ENCODE measurements around the gene GAL3ST3. TPM values are rescaled to one million over a fixed set of nuclear protein-coding genes. Genes with fewer than 3 reads are reported as not detected.

The GAL3ST3 gene
- total RNA-seq, 2 donors from 2014 or later, result 0.66 to 2.6 TPM

DNA sequence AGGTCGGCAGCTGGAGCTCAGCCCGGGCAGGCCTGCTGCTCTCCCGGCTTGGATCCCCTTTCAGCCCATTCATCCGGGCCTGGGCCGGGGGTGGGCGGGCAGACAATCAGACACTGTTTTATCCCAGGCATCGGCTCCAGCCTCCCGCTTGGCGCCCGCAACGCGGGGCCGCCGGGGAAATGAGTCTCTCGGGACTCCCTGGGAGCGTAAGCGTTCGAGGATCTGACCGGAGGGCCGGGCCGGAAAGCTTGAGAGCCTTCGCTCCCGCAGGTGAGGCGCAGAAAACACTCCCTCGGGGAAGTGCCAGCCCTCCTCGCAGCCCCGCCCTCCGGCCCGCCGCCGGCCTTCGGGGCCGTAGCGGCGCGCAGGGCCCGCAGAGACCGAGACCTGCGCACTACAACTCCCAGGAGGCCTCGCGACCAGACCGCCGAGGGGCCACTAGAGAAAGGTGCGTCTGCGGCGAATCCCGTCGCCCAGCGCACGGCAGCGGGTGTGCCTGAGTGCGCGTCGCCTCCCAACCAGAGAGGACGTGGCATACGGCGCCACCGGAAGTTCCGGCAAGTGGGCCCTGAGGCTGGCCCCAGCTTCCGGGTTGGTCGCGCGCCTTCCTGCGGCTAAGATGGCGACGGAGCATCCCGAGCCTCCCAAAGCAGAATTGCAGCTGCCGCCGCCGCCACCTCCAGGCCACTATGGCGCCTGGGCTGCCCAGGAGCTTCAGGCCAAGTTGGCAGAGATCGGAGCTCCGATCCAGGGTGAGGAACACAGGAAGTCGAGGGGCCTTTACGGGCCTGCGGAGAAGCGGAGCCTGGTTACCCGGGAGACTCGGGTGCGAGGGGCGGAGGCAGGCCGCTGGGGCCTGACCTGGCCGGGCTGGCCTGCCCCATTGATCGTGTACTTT, 3.1 kb upstream of the GAL3ST3 start, which contains the start of gene SF3B2:
Gene SF3B2, plus strand, starts transcription at position 599 of the 898 bp plus-strand sequence. Its CDS starts 21 bp downstream, at position 620.
- H3K36me3 ChIP-seq (replicated peaks in 1 of 2; ENCODE audit: insufficient read depth in 1 of 2, low read depth in 2 of 2), result peaks cover 4 to 14% of the 10 kb centered on the region in 2 donors
- peaks cover 49% of the 10 kb centered on the region for H3K4me1 ChIP-seq
- ATAC-seq (peak; percentile 98), DNase-seq (peak; percentile 98 to 99 (median 98))
- no peaks in the 10 kb centered on the region for H3K9me3 ChIP-seq
- WGBS, 2 donors, result 0% methylated on average over 17 to 80 of the region's 84 CpGs
- peak within 1 kb of the TSS; percentile 74 to 89 for H3K4me3 ChIP-seq
- intact Hi-C loops (cut with DNase I), result no loop called here
- TF ChIP-seq, protein P1, sequence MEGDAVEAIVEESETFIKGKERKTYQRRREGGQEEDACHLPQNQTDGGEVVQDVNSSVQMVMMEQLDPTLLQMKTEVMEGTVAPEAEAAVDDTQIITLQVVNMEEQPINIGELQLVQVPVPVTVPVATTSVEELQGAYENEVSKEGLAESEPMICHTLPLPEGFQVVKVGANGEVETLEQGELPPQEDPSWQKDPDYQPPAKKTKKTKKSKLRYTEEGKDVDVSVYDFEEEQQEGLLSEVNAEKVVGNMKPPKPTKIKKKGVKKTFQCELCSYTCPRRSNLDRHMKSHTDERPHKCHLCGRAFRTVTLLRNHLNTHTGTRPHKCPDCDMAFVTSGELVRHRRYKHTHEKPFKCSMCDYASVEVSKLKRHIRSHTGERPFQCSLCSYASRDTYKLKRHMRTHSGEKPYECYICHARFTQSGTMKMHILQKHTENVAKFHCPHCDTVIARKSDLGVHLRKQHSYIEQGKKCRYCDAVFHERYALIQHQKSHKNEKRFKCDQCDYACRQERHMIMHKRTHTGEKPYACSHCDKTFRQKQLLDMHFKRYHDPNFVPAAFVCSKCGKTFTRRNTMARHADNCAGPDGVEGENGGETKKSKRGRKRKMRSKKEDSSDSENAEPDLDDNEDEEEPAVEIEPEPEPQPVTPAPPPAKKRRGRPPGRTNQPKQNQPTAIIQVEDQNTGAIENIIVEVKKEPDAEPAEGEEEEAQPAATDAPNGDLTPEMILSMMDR (IDR thresholded peaks at IDR 0.05), result peak in 1 of 7 experiments; percentile 4
- peak; percentile 58 to 87 (median 86) for TF ChIP-seq POLR2A (IDR thresholded peaks at IDR 0.05)
- H3K27me3 ChIP-seq, result no peaks in the 10 kb centered on the region
- H3K27ac ChIP-seq, result peak within 1 kb of the TSS; percentile 80 to 90 (median 86)

DNA sequence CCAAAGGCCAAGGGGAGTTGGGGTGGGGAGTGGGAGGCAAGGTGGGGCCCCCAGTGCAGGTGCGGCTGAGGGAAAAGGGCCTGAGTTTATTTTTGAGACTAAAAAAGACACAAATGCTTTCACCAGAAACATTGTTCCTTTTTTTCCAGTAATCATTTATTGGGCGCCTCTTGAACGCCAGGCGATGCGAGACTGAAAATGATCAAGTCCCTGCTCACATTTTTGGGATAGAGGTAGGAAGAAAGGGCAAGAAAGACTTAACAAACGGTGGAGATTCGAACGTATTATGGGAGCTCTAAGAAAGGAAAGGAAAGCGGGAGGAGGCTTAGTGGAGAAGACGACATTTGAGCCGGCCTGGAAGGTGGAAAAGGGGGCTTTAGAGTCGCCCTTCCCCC, 2.4 kb upstream of the GAL3ST3 start:
- 32 to 35% methylated on average over 12 of the region's 12 CpGs for WGBS, 2 donors
- intact Hi-C loops (cut with DNase I), result no loop called here
- Histone ChIP-seq H3K4me1 (peaks cover 51% of the 10 kb centered on the region), H3K9me3 (no peaks in the 10 kb centered on the region), H3K27me3 (no peaks in the 10 kb centered on the region), H3K4me3 (peak overlapping the region in 1 of 2 donors; percentile 0), H3K36me3 (replicated peaks in 1 of 2; ENCODE audit: insufficient read depth in 1 of 2, low read depth in 2 of 2) (peaks cover 0 to 7% of the 10 kb centered on the region in 2 donors), H3K27ac (peak overlapping the region; percentile 80 to 90 (median 86))
- ATAC-seq (no peak), DNase-seq (no peak)
- TF ChIP-seq, protein P1 (IDR thresholded peaks at IDR 0.05), result no peak
- TF ChIP-seq POLR2A (IDR thresholded peaks at IDR 0.05), result no peak

GRCh38 chr11:66050581-66051231, 1.7 kb upstream of the GAL3ST3 start:
- no peak for TF ChIP-seq POLR2A (IDR thresholded peaks at IDR 0.05)
- TF ChIP-seq, protein P1 (IDR thresholded peaks at IDR 0.05), result no peak
- Histone ChIP-seq H3K9me3 (no peaks in the 10 kb centered on the region), H3K36me3 (replicated peaks in 1 of 2; ENCODE audit: insufficient read depth in 1 of 2, low read depth in 2 of 2) (peaks cover 0 to 7% of the 10 kb centered on the region in 2 donors), H3K4me3 (no peak overlapping the region), H3K4me1 (peaks cover 51% of the 10 kb centered on the region), H3K27ac (peak overlapping the region in 3 of 4 donors; percentile 80 to 90 (median 85)), H3K27me3 (no peaks in the 10 kb centered on the region)
- DNase-seq (no peak), ATAC-seq (no peak)
- intact Hi-C loops (cut with DNase I), result no loop called here
- WGBS, 2 donors, result 71 to 73% methylated on average over 5 of the region's 5 CpGs

DNA sequence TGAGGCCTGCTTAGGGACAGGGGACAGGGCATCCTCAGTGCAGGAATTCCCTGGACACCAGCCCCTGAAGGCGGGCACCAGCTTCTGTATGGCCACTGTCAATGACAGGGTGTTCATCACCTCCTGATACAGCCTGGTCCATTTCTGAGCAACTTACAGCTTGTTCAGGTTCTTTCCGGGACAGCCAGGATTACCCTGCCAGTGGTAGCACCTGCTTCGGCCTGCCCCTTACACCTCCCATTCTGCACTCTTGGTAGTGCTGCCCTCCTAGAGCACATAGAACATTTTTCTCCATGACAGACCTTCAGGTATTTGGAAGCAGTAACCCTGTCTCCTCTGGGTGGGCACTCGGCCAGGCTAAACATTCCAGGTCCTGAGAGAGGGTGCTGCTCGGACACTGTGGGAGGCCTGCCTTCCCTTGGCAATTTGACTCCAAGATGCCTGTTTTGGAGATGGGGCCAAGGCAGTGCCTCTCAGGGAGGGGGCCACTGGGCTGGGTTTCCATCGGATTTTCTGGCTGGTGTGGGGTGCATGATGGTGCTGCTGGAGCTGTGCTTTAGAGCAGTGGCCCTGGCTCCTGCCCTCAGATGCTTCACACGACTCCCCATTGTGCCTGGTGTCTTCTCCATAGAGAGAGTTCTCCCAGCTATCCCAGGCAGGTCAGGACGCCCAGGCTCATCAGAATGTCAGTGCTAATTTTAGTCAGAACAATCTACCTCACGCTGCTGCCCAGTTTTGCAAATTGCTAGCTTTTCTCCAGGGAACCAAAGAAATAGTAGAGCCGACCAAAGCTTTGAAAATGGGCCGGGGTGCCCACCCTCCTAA, 1.2 kb downstream of the GAL3ST3 start:
- DNase-seq, result peak; percentile 42 to 73 (median 49)
- intact Hi-C loops (cut with DNase I), result no loop called here
- 61 to 62% methylated on average over 8 to 11 of the region's 11 CpGs for WGBS, 2 donors

More for the DNA sequence above, 1.2 kb downstream of the GAL3ST3 start:
- no peak for TF ChIP-seq POLR2A (IDR thresholded peaks at IDR 0.05)
- TF ChIP-seq, protein P1 (IDR thresholded peaks at IDR 0.05), result no peak
- no peak for ATAC-seq
- no peaks in the 10 kb centered on the region for H3K27me3 ChIP-seq
- no peaks in the 10 kb centered on the region for H3K9me3 ChIP-seq
- H3K4me3 ChIP-seq, result no peak overlapping the region
- peaks cover 37% of the 10 kb centered on the region for H3K4me1 ChIP-seq
- peak overlapping the region; percentile 9 to 46 (median 39) for H3K27ac ChIP-seq
- no peaks in the 10 kb centered on the region for H3K36me3 ChIP-seq (replicated peaks in 1 of 2; ENCODE audit: insufficient read depth in 1 of 2, low read depth in 2 of 2)

Data from body of pancreas (tissue), 4 donors.